ENCODE results near the gene PLEKHD1.
"Not testable (repeated sequence)": the region's sequence is repeated elsewhere in the genome, so short reads cannot be mapped to it uniquely, and the experiment has no call there.

The PLEKHD1 gene

GRCh38 chr14:69484444-69485314, at the start of gene PLEKHD1:
Gene PLEKHD1, plus strand, starts transcription at chr14:69484728. Its CDS starts 238 bp downstream, at chr14:69484966.
- no peak for DNase-seq (ENCODE audit: low read depth in 2 of 3, low spot score in 1 of 3)

GRCh38 chr14:69439521-69440270, 44.8 kb upstream of the PLEKHD1 start:
- DNase-seq (ENCODE audit: low read depth in 2 of 3, low spot score in 1 of 3): no peak

- no peak for DNase-seq (ENCODE audit: low read depth in 2 of 3, low spot score in 1 of 3)
Observed at GRCh38 chr14:69441948-69442347, 42.6 kb upstream of the PLEKHD1 start.

- no peak for DNase-seq (ENCODE audit: low read depth in 2 of 3, low spot score in 1 of 3)
Observed at GRCh38 chr14:69443296-69443805, 41.2 kb upstream of the PLEKHD1 start.

GRCh38 chr14:69449216-69449615, 35.3 kb upstream of the PLEKHD1 start:
- DNase-seq (ENCODE audit: low read depth in 2 of 3, low spot score in 1 of 3): no peak

GRCh38 chr14:69451941-69452340, 32.6 kb upstream of the PLEKHD1 start:
- DNase-seq (ENCODE audit: low read depth in 2 of 3, low spot score in 1 of 3): no peak

- no peak for DNase-seq (ENCODE audit: low read depth in 2 of 3, low spot score in 1 of 3)
Observed at GRCh38 chr14:69458350-69458749, 26.2 kb upstream of the PLEKHD1 start.

- no peak for DNase-seq (ENCODE audit: low read depth in 2 of 3, low spot score in 1 of 3)
Observed at GRCh38 chr14:69459122-69459521, 25.4 kb upstream of the PLEKHD1 start.

- peak; percentile 23 to 41 (median 41) for DNase-seq (ENCODE audit: low read depth in 2 of 3, low spot score in 1 of 3)
Observed at GRCh38 chr14:69460093-69460701, 24.3 kb upstream of the PLEKHD1 start.

GRCh38 chr14:69464379-69464778, 20.1 kb upstream of the PLEKHD1 start:
- no peak for DNase-seq (ENCODE audit: low read depth in 2 of 3, low spot score in 1 of 3)

GRCh38 chr14:69464829-69465228, 19.7 kb upstream of the PLEKHD1 start:
- DNase-seq (ENCODE audit: low read depth in 2 of 3, low spot score in 1 of 3): no peak

GRCh38 chr14:69468949-69469348, 15.6 kb upstream of the PLEKHD1 start:
- no peak for DNase-seq (ENCODE audit: low read depth in 2 of 3, low spot score in 1 of 3)

- DNase-seq (ENCODE audit: low read depth in 2 of 3, low spot score in 1 of 3): no peak
Observed at GRCh38 chr14:69471436-69471835, 13.1 kb upstream of the PLEKHD1 start.

- no peak for DNase-seq (ENCODE audit: low read depth in 2 of 3, low spot score in 1 of 3)
Observed at GRCh38 chr14:69471916-69472315, 12.6 kb upstream of the PLEKHD1 start.

- DNase-seq (ENCODE audit: low read depth in 2 of 3, low spot score in 1 of 3): no peak
Observed at GRCh38 chr14:69473260-69473659, 11.3 kb upstream of the PLEKHD1 start.

GRCh38 chr14:69473946-69474345, 10.6 kb upstream of the PLEKHD1 start:
- no peak for DNase-seq (ENCODE audit: low read depth in 2 of 3, low spot score in 1 of 3)

GRCh38 chr14:69475194-69475818, 9.2 kb upstream of the PLEKHD1 start:
- DNase-seq (ENCODE audit: low read depth in 2 of 3, low spot score in 1 of 3): no peak

GRCh38 chr14:69476824-69477450, 7.6 kb upstream of the PLEKHD1 start:
- not testable (repeated sequence) for DNase-seq (ENCODE audit: low read depth in 2 of 3, low spot score in 1 of 3)

- not testable (repeated sequence) for DNase-seq (ENCODE audit: low read depth in 2 of 3, low spot score in 1 of 3)
Observed at GRCh38 chr14:69478055-69478454, 6.5 kb upstream of the PLEKHD1 start.

- DNase-seq (ENCODE audit: low read depth in 2 of 3, low spot score in 1 of 3): no peak
Observed at GRCh38 chr14:69479696-69480095, 4.8 kb upstream of the PLEKHD1 start.

- no peak for DNase-seq (ENCODE audit: low read depth in 2 of 3, low spot score in 1 of 3)
Observed at GRCh38 chr14:69480136-69480535, 4.4 kb upstream of the PLEKHD1 start.

Data from stimulated activated CD4-positive, alpha-beta T cell treated with anti-CD3 and anti-CD28 coated beads, Interleukin-12 subunit alpha, Interleukin-12 subunit beta, amount 100 ng/mL, for 48 hours (primary cell).